Measurements from ENCODE around the gene THSD4.

DNA sequence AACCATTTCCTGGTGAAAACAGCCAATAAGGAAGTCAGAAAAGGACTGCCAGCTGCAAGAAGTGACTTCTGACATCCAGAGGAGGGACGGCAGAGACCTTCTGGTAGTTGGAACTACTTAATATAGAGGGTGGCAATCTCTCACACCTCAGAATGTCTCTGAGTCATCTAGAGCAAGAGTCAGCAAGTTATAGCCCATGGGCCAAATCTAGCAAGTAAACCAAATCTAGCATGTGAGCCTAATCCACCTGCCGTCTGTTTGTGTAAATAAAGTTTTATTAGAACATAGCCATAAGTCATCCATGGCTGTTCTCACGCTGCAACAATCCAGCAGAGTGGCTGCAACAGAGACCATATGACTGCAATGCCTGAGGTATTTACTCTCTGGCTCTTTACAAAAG is 534.6 kb downstream of the THSD4 start:
- TF ChIP-seq EZH2 (optimal IDR thresholded peaks at IDR 0.05; ENCODE audit: low read depth, low read length): no peak
- TF ChIP-seq, protein P1, sequence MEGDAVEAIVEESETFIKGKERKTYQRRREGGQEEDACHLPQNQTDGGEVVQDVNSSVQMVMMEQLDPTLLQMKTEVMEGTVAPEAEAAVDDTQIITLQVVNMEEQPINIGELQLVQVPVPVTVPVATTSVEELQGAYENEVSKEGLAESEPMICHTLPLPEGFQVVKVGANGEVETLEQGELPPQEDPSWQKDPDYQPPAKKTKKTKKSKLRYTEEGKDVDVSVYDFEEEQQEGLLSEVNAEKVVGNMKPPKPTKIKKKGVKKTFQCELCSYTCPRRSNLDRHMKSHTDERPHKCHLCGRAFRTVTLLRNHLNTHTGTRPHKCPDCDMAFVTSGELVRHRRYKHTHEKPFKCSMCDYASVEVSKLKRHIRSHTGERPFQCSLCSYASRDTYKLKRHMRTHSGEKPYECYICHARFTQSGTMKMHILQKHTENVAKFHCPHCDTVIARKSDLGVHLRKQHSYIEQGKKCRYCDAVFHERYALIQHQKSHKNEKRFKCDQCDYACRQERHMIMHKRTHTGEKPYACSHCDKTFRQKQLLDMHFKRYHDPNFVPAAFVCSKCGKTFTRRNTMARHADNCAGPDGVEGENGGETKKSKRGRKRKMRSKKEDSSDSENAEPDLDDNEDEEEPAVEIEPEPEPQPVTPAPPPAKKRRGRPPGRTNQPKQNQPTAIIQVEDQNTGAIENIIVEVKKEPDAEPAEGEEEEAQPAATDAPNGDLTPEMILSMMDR (IDR thresholded peaks at IDR 0.05; ENCODE audit: low read length): no peak

All from MM.1S (cell line).